CD14-positive monocyte (primary cell): Measurements from ENCODE around the gene NXPH3. TPM values are rescaled to one million over a fixed set of nuclear protein-coding genes. Genes with fewer than 3 reads are reported as not detected.
A peak's percentile ranks its signal among the peaks of the same experiment; 100 is the strongest.

Experiments
- DNase-seq, 3 donors: peaks; one replicate each; pipeline ENCODE4 v3.0.0-alpha.2; 2011 to 2022
- H2AFZ ChIP-seq: 2 replicates; pipeline ENCODE4 v1.6.0; 2012; ENCODE audit warnings: mild to moderate bottlenecking, low read depth, low read length, inconsistent platforms; ENCODE audit not compliant: insufficient read depth, poor library complexity, severe bottlenecking
- H3K27ac ChIP-seq, 2 donors: 1 replicate in 1 of 2; 2 replicates in 1 of 2; pipeline ENCODE4 v1.5.1; 2012 to 2013; ENCODE audit warnings: low read length in 2 of 2, control low read depth in 1 of 2, inconsistent platforms in 1 of 2, low read depth in 1 of 2, mild to moderate bottlenecking in 1 of 2
- H3K27me3 ChIP-seq, 2 donors: one replicate each; pipeline versions ENCODE4 v1.6.0 to v1.6.1; 2011 to 2013; ENCODE audit warnings: low read length in 2 of 2; ENCODE audit not compliant: control insufficient read depth in 2 of 2, insufficient read depth in 2 of 2
- H3K36me3 ChIP-seq, 2 donors: replicated peaks in 1 of 2; 1 replicate in 1 of 2; 2 replicates in 1 of 2; pipeline versions ENCODE4 v1.5.1 to v1.6.1; 2012 to 2013; ENCODE audit warnings: low read length in 2 of 2, control low read depth in 1 of 2, inconsistent platforms in 1 of 2, mild to moderate bottlenecking in 1 of 2; ENCODE audit not compliant: insufficient read depth in 2 of 2, control insufficient read depth in 1 of 2
- H3K4me1 ChIP-seq, 2 donors: 1 replicate in 1 of 2; 2 replicates in 1 of 2; pipeline versions ENCODE4 v1.5.1 to v1.6.1; 2012 to 2013; ENCODE audit warnings: low read length in 2 of 2, control low read depth in 1 of 2, inconsistent platforms in 1 of 2, mild to moderate bottlenecking in 1 of 2, moderate library complexity in 1 of 2; ENCODE audit not compliant: insufficient read depth in 2 of 2, control insufficient read depth in 1 of 2
- H3K4me2 ChIP-seq: replicated peaks from 2 replicates; pipeline ENCODE3; 2012; ENCODE audit warnings: low read length, moderate library complexity, mild to moderate bottlenecking; ENCODE audit not compliant: poor library complexity, severe bottlenecking; ENCODE audit errors: extremely low read depth
- H3K4me3 ChIP-seq, 3 experiments: fragments of 200-600 bp in 1 of 3; sonication (generic) in 1 of 3; replicated peaks in 1 of 3; 1 replicate in 2 of 3; 2 replicates in 1 of 3; pipeline ENCODE4 v1.5.1; 2011 to 2013; ENCODE audit warnings: low read length in 3 of 3, mild to moderate bottlenecking in 3 of 3, control low read depth in 2 of 3, low read depth in 2 of 3, inconsistent platforms in 1 of 3, moderate library complexity in 1 of 3
- H3K79me2 ChIP-seq: 2 replicates; pipeline ENCODE4 v1.6.0; 2012; ENCODE audit warnings: mild to moderate bottlenecking, control low read depth, inconsistent platforms, low read length, moderate library complexity; ENCODE audit not compliant: insufficient read depth
- H3K9ac ChIP-seq: 2 replicates; pipeline ENCODE4 v1.6.0; 2017; ENCODE audit warnings: low read length, mild to moderate bottlenecking; ENCODE audit not compliant: insufficient read depth, poor library complexity, severe bottlenecking
- H3K9me3 ChIP-seq, 2 donors: replicated peaks in 1 of 2; 1 replicate in 1 of 2; 2 replicates in 1 of 2; pipeline versions ENCODE4 v1.5.1 to v1.6.1; 2012 to 2013; ENCODE audit warnings: low read length in 2 of 2, control low read depth in 1 of 2; ENCODE audit not compliant: control insufficient read depth in 1 of 2, insufficient read depth in 1 of 2
- H4K20me1 ChIP-seq: 2 replicates; pipeline ENCODE4 v1.6.0; 2012; ENCODE audit warnings: mild to moderate bottlenecking, low read length, control low read depth, moderate library complexity; ENCODE audit not compliant: insufficient read depth
- H3K27ac Mint-ChIP-seq, 7 donors: one replicate each; pipeline ENCODE4 v1.8.0; 2020; ENCODE audit warnings: mild to moderate bottlenecking in 7 of 7, mixed read lengths in 7 of 7, moderate library complexity in 6 of 7, inconsistent platforms in 2 of 7
- H3K27me3 Mint-ChIP-seq, 3 donors: one replicate each; pipeline ENCODE4 v1.8.0; 2021 to 2022; ENCODE audit warnings: low read depth in 3 of 3, mild to moderate bottlenecking in 3 of 3, mixed read lengths in 3 of 3, moderate library complexity in 3 of 3, inconsistent platforms in 1 of 3
- H3K36me3 Mint-ChIP-seq, 2 donors: one replicate each; pipeline ENCODE4 v1.8.0; 2020; ENCODE audit warnings: mixed read lengths in 2 of 2, inconsistent platforms in 1 of 2, mild to moderate bottlenecking in 1 of 2
- H3K4me1 Mint-ChIP-seq: one replicate; pipeline ENCODE4 v1.8.0; 2020; ENCODE audit warnings: mild to moderate bottlenecking, mixed read lengths
- H3K4me3 Mint-ChIP-seq, 2 donors: one replicate each; pipeline ENCODE4 v1.8.0; 2020; ENCODE audit warnings: mild to moderate bottlenecking in 2 of 2, mixed read lengths in 2 of 2, moderate library complexity in 1 of 2
- H3K9me3 Mint-ChIP-seq, 7 donors: one replicate each; pipeline ENCODE4 v1.8.0; 2020 to 2022; ENCODE audit warnings: mixed read lengths in 7 of 7, mild to moderate bottlenecking in 6 of 7, moderate library complexity in 6 of 7, inconsistent platforms in 2 of 7
- WGBS: methylation state at CpG from one replicate; pipeline ENCODE4 v1.1.5; 2013; ENCODE audit warnings: missing lambda C conversion rate; ENCODE audit not compliant: insufficient coverage; 5-methylcytosine and 5-hydroxymethylcytosine counted together
- intact Hi-C, 2 donors: fragments of 100-400 bp; cut with micrococcal nuclease; formaldehyde crosslinking; loops; one replicate each; pipeline versions ENCODE4 v1.15.0 to v1.15.1; 2023
- polyA plus RNA-seq, 3 donors: library from polyadenylated mRNA; depleted of rRNA in 1 of 3; unstranded in 2 of 3; stranded (reverse) in 1 of 3; fragments of 300-500 nt in 2 of 3; fragments of >200 nt in 1 of 3; fragmentation: Illumina TruSeq in 2 of 3; gene quantifications; 1 replicate in 2 of 3; 2 replicates in 1 of 3; pipeline ENCODE4 v1.2.3, GENCODE V29; 2012 to 2021
- TF ChIP-seq, protein P1 (sequence below): fragments of 200-600 bp; IDR thresholded peaks from one replicate; pipeline ENCODE4 v1.8.0; 2022; ENCODE audit warnings: antibody characterized with exemption, mild to moderate bottlenecking

NXPH3 gene
- polyA plus RNA-seq, 3 donors = not detected

DNA sequence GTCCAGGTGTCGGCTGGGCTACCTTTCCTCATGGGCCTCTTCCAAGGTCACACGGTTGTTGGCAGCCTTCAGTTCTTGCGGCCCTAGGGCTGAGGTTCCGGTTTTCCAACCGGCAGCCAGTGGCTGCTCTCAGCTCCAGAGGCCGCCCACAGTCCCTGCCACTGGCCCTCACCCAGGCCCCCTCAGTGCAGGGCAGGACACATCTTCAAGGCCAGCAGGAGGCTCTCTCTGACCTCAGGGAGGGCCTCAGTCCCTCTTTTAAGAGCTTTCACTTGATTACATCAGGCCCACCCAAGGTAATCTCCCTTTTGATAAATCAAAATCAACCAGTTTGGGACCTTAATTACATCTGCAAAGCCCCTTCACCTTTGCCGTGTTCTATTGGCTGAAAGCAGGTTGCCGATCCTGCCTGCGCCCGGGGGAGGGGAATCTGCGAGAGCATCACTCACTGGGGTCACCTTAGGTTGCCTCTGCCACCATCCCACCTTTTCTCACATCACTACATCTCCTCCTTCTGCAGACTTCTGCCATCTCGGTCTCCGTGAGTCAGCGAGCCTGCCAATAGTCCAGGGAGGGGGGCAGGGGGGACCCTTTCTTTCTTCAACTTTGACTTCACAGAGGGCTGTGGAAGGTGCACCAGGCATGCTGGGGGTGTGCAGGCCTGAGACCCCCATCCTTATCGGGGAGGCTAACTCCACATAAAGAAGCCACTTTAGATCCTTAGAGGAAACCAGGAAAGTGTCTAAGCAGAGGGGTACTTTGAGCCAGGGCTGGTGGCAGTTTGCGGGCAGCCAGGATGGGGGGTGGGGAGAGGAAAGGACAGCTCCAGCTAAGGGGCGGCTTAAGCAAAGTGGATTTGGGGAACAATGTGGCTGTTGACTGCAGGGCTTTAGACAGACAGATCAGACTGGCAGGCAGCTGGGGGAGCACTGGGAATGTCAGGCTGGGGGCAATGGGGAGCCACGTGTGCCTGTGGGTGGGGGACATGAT lies 28.8 kb upstream of the NXPH3 start:
- Histone ChIP-seq H4K20me1 (no peaks in the 10 kb centered on the region), H3K27me3 (no peaks in the 10 kb centered on the region), H3K9me3 (peaks cover 0 to 11% of the 10 kb centered on the region in 2 donors), H3K4me1 (no peaks in the 10 kb centered on the region), H3K4me2 (no peak overlapping the region), H3K36me3 (no peaks in the 10 kb centered on the region), H3K79me2 (no peaks in the 10 kb centered on the region), H3K4me3 (no peak overlapping the region), H2AFZ (no peak overlapping the region), H3K9ac (no peak overlapping the region), H3K27ac (no peak overlapping the region)
- TF ChIP-seq, protein P1, sequence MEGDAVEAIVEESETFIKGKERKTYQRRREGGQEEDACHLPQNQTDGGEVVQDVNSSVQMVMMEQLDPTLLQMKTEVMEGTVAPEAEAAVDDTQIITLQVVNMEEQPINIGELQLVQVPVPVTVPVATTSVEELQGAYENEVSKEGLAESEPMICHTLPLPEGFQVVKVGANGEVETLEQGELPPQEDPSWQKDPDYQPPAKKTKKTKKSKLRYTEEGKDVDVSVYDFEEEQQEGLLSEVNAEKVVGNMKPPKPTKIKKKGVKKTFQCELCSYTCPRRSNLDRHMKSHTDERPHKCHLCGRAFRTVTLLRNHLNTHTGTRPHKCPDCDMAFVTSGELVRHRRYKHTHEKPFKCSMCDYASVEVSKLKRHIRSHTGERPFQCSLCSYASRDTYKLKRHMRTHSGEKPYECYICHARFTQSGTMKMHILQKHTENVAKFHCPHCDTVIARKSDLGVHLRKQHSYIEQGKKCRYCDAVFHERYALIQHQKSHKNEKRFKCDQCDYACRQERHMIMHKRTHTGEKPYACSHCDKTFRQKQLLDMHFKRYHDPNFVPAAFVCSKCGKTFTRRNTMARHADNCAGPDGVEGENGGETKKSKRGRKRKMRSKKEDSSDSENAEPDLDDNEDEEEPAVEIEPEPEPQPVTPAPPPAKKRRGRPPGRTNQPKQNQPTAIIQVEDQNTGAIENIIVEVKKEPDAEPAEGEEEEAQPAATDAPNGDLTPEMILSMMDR = no peak
- peak overlapping the region in 1 of 2 donors; percentile 51 for H3K4me3 Mint-ChIP-seq
- peaks cover 5 to 16% (median 12%) of the 10 kb centered on the region in 3 donors for H3K27me3 Mint-ChIP-seq
- WGBS = 92% methylated on average over 11 of the region's 18 CpGs
- H3K27ac Mint-ChIP-seq = no peak overlapping the region
- no peaks in the 10 kb centered on the region for H3K4me1 Mint-ChIP-seq
- intact Hi-C loops = loop anchor here in 1 of 2 donors (10.0 kb wide), 1 partner anchor 112 kb away; no protein-coding TSS in a partner anchor
- H3K36me3 Mint-ChIP-seq = no peaks in the 10 kb centered on the region
- peaks cover 6 to 11% (median 7%) of the 10 kb centered on the region in 7 donors for H3K9me3 Mint-ChIP-seq
- no peak for DNase-seq

DNA sequence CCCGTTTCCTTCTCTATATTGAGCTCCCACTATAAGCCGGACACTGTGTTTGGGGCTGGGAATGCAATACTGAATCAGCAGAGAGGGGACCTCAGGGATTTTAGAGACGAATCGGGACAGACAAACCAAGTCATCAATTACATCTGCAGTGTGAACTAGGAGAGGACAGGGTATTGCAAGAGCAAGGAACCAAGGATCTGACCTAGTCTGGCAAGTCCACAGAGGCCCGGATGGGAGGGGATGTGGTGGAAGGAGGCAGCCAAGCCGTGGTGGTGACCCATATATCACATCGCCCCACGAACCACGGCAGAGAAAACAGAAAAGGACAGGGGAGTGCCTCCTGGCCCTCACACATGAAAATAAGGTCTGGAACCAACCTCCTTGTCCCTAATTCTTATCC lies 28.1 kb upstream of the NXPH3 start:
- DNase-seq = no peak
- H3K27ac ChIP-seq = no peak overlapping the region
- H3K4me1 Mint-ChIP-seq = no peaks in the 10 kb centered on the region
- no peak overlapping the region for H3K27ac Mint-ChIP-seq
- H3K36me3 ChIP-seq = no peaks in the 10 kb centered on the region
- no peak overlapping the region for H3K4me3 Mint-ChIP-seq
- TF ChIP-seq, protein P1 = no peak
- WGBS = no CpG with 5 or more reads among the region's 9 CpGs
- no peaks in the 10 kb centered on the region for H3K4me1 ChIP-seq
- peaks cover 6 to 13% (median 7%) of the 10 kb centered on the region in 3 donors for H3K27me3 Mint-ChIP-seq
- H2AFZ ChIP-seq = no peak overlapping the region
- intact Hi-C loops = loop anchor here in 1 of 2 donors (10.0 kb wide), 1 partner anchor 113 kb away; no protein-coding TSS in a partner anchor
- no peak overlapping the region for H3K9ac ChIP-seq
- H3K4me3 ChIP-seq = no peak overlapping the region
- H3K36me3 Mint-ChIP-seq = no peaks in the 10 kb centered on the region
- no peak overlapping the region for H3K4me2 ChIP-seq
- H3K27me3 ChIP-seq = no peaks in the 10 kb centered on the region
- H3K9me3 Mint-ChIP-seq = peaks cover 6 to 11% (median 7%) of the 10 kb centered on the region in 7 donors
- no peaks in the 10 kb centered on the region for H4K20me1 ChIP-seq
- no peaks in the 10 kb centered on the region for H3K79me2 ChIP-seq
- peaks cover 0 to 11% of the 10 kb centered on the region in 2 donors for H3K9me3 ChIP-seq
